LNCAP (cell line): Measurements from ENCODE around the gene KRT6C.

ENCODE experiments used
- TF ChIP-seq, protein P1 (sequence below): fragments of 450-650 bp; IDR thresholded peaks from 2 replicates; pipeline ENCODE4 v1.5.1; 2017; ENCODE audit warnings: mild to moderate bottlenecking

Gene KRT6C

DNA sequence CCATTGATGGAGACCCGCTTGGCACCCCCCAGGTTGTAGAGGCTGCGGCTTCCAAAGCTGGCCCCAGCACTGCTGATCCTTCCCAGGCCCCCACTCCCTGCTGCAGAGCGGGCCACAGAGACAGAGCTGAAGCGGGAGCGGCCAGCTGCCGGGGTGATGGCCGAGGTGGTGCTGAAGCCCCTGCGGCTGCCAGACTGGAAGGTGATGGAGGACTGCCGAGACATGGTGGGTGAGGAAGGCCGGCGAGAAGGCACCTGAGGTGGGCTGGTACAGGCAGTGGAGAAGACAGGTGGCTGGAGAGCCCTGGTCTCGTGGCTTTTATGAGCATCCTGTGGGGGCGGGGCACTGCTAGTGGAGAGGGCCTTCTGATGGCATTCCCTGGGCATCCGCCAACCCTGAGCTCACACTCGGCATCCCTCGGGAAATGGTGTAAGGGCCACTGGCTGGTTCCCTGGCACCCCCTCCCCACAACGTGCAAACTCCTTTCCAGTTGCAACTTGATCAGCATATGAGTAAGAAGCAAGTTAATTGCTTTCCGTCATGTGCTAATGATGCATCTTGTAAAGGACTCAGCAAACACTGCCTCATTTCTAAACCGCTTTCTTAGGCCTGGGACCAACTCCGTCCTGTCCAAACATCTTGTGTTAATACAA is 39.4 kb downstream of the KRT6C start, which contains the start of gene KRT75:
TSS of gene KRT75 (minus strand) at position 291 of the 653 bp plus-strand sequence. CDS start at position 224, 67 bp downstream.
- TF ChIP-seq, protein P1, sequence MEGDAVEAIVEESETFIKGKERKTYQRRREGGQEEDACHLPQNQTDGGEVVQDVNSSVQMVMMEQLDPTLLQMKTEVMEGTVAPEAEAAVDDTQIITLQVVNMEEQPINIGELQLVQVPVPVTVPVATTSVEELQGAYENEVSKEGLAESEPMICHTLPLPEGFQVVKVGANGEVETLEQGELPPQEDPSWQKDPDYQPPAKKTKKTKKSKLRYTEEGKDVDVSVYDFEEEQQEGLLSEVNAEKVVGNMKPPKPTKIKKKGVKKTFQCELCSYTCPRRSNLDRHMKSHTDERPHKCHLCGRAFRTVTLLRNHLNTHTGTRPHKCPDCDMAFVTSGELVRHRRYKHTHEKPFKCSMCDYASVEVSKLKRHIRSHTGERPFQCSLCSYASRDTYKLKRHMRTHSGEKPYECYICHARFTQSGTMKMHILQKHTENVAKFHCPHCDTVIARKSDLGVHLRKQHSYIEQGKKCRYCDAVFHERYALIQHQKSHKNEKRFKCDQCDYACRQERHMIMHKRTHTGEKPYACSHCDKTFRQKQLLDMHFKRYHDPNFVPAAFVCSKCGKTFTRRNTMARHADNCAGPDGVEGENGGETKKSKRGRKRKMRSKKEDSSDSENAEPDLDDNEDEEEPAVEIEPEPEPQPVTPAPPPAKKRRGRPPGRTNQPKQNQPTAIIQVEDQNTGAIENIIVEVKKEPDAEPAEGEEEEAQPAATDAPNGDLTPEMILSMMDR: no peak

DNA sequence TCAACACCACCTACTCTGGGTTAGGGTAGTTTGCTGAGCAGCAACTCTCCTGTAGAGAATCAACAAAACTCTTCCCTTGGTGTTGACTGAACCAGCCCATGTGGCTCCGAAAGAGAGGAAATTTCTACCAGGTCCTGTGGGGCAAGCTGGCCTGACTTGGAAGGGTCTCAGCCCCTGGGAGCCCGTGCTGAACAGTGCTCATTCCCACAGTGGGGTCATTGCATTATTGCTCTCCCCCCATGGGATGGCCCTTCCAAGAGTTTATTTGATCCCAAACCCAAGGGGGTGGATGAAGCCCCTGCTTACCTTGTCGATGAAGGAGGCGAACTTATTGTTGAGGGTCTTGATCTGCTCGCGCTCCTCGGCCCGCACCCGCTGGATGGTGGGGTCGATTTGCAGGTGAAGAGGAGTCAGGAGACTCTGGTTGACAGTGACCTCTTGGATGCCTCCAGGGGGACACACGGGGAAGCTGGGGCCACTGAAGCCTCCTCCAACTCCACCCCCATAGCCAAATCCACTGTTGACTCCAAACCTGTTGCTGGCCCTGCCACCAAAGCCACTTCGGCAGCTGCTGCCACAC is 40.0 kb downstream of the KRT6C start:
- TF ChIP-seq, protein P1: no peak

DNA sequence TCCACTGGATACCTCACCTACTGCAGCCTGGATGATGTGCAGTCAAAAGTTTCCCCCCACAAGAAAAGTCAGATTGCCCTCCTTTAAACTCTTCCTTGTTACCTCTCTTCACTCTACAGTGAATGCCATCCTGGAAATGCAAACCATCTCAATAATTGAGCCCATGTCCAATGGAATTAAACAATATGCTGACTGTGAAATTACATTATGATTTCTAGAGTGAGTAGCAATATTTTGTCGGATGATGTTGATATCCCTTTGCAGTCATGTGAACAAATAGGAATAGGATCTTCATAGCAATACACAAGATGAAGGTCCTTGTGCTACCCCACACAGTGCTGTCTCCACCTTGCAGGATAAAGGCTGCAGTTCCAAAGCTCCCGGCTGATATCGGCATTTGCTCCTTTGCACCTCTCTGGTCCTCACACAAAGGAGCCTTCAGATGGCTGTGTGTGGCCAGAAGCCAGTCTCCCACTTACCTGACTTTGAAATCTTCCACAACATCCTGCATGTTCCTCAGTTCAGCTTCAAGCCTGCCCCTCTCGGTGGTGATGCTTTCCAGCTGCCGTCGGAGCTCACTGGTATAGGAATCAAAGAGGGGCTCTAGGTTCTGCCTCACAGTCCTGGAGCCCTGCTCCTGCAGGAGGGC is 40.9 kb downstream of the KRT6C start:
- TF ChIP-seq, protein P1: no peak

DNA sequence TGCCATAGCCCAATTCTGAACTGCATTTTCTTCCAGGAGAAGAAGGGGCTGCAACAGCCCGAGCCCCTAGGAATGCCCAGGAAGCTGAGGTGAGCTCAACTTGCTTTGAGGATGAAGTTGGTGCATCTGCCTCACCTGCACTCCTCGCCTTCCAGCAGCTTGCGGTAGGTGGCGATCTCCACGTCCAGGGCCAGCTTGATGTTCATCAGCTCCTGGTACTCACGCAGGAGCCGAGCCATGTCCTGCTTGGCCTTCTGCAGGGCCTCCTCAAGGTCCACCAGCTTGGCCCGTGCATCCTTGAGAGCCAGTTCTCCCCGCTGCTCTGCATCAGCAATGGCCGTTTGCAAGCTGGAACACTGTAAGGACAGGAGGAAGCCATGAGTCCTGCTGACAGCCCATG is 45.5 kb downstream of the KRT6C start:
- TF ChIP-seq, protein P1: peak; percentile 39; the same call in 1 of the 2 replicates

DNA sequence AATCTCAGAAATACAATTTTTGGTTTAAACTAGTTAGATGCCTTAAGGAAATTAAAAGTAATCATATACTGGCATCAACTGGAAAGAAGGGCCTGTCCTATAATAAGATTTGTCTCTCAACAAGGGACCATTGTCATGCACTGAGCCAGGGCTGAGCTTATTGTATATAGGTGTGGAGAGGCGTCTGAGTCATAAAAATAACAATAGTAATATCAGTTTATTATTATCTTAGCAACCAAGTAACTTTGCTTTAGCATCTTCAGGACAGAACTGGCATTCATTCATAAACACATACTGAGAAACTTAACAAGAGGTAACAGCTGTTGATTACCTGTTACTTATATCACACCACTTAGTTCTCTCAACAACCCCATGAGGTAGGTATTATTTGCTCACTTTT is 46.5 kb downstream of the KRT6C start:
- TF ChIP-seq, protein P1: no peak

DNA sequence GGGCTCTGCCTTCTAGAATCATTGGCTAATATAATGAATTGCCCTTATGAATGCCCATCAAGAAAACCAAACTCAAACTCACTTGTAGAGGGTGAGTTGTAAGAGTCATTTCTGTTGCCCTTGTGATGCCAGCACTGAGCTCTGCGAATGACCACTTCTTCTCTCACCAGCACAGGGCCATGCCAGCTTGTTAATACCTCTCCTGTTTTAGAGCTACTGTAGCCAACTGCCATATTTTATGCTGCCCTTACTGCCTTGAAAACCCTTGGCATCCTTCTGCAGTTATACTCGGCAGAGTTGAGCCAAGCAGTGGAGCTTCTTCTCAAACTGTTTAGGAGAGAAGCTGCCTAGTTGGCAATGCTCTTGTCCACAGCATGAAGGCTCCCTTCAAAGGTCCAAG is 47.6 kb downstream of the KRT6C start:
- TF ChIP-seq, protein P1: no peak

DNA sequence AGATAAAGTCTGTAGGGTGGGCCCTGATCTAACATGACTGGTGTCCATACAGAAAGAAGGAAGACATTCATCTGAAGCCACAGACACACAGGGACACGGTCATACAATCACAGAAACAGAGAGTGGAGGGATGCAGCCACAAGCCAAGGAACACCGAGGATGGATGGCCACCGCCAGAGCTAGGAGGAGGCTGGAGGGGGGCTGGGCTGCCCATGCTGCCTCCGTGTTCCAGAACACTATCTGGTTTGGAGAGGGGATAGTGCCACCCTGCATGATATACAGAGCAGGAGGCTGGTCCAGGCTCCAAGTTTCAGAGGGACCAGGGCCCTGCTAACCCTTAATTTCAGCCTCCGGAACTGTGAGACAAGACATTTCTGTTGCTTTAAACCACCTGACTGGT is 48.1 kb downstream of the KRT6C start:
- TF ChIP-seq, protein P1: no peak
